H9 (cell line): ENCODE measurements around the gene SMIM36. TPM values are rescaled to one million over a fixed set of nuclear protein-coding genes. Genes with fewer than 3 reads are reported as not detected.

Experiments
- DNase-seq: peaks from one replicate; pipeline ENCODE4 v3.0.0-alpha.2; 2017
- H2AFZ ChIP-seq: one replicate; pipeline ENCODE4 v1.6.1; 2013; ENCODE audit warnings: mild to moderate bottlenecking, low read length, control low read depth, moderate library complexity
- H2AK5ac ChIP-seq: 2 replicates; pipeline ENCODE4 v1.6.1; 2013; ENCODE audit warnings: low read length, control low read depth, mixed read lengths; ENCODE audit not compliant: insufficient read length
- H2BK120ac ChIP-seq: one replicate; pipeline ENCODE4 v1.6.1; 2013; ENCODE audit warnings: low read depth, mild to moderate bottlenecking, low read length, control low read depth, inconsistent platforms; ENCODE audit not compliant: poor library complexity, severe bottlenecking
- H2BK12ac ChIP-seq: 2 replicates; pipeline ENCODE4 v1.6.1; 2013; ENCODE audit warnings: low read length, control low read depth, mixed read lengths, low read depth; ENCODE audit not compliant: insufficient read length
- H2BK15ac ChIP-seq: 2 replicates; pipeline ENCODE4 v1.6.1; 2013; ENCODE audit warnings: low read depth, low read length, control low read depth
- H2BK20ac ChIP-seq: one replicate; pipeline ENCODE4 v1.6.1; 2013; ENCODE audit warnings: low read depth, mild to moderate bottlenecking, low read length, control low read depth, inconsistent platforms; ENCODE audit not compliant: poor library complexity, severe bottlenecking
- H2BK5ac ChIP-seq: 2 replicates; pipeline ENCODE4 v1.6.1; 2013; ENCODE audit warnings: low read length, control low read depth, mixed read lengths; ENCODE audit not compliant: insufficient read length
- H3K14ac ChIP-seq: 2 replicates; pipeline ENCODE4 v1.6.1; 2013; ENCODE audit warnings: low read length, control low read depth; ENCODE audit not compliant: insufficient read depth
- H3K18ac ChIP-seq: 2 replicates; pipeline ENCODE4 v1.6.1; 2013; ENCODE audit warnings: low read depth, mild to moderate bottlenecking, mixed read lengths, low read length, control low read depth; ENCODE audit not compliant: insufficient read length
- H3K23ac ChIP-seq: 2 replicates; pipeline ENCODE4 v1.6.1; 2013; ENCODE audit warnings: low read length, control low read depth, mixed read lengths, low read depth; ENCODE audit not compliant: insufficient read length
- H3K23me2 ChIP-seq: 2 replicates; pipeline ENCODE4 v1.6.1; 2013; ENCODE audit warnings: low read depth, mild to moderate bottlenecking, mixed read lengths, low read length, control low read depth; ENCODE audit not compliant: insufficient read length, poor library complexity, severe bottlenecking
- H3K27ac ChIP-seq: 2 replicates; pipeline ENCODE4 v1.5.1; 2013; ENCODE audit warnings: low read length, control low read depth, mixed read lengths, low read depth; ENCODE audit not compliant: insufficient read length
- H3K27me3 ChIP-seq: 2 replicates; pipeline ENCODE4 v1.6.1; 2013; ENCODE audit warnings: low read length, control low read depth, inconsistent platforms; ENCODE audit not compliant: insufficient read depth
- H3K4ac ChIP-seq: 2 replicates; pipeline ENCODE4 v1.6.1; 2013; ENCODE audit warnings: low read depth, mild to moderate bottlenecking, control low read depth, inconsistent platforms, low read length, moderate library complexity
- H3K4me1 ChIP-seq: 2 replicates; pipeline ENCODE4 v1.6.1; 2013; ENCODE audit warnings: low read length, control low read depth, inconsistent platforms; ENCODE audit not compliant: insufficient read depth
- H3K4me2 ChIP-seq: 2 replicates; pipeline ENCODE4 v1.6.1; 2013; ENCODE audit warnings: low read length, control low read depth, mixed read lengths; ENCODE audit not compliant: insufficient read length, insufficient read depth
- H3K56ac ChIP-seq: 2 replicates; pipeline ENCODE4 v1.6.1; 2013; ENCODE audit warnings: low read depth, mild to moderate bottlenecking, mixed read lengths, low read length, control low read depth; ENCODE audit not compliant: insufficient read length
- H3K79me1 ChIP-seq: 2 replicates; pipeline ENCODE4 v1.6.1; 2013; ENCODE audit warnings: low read depth, mild to moderate bottlenecking, moderate library complexity, low read length, control low read depth, inconsistent platforms; ENCODE audit not compliant: insufficient read depth, poor library complexity, severe bottlenecking
- H3K79me2 ChIP-seq: 2 replicates; pipeline ENCODE4 v1.6.1; 2013; ENCODE audit warnings: low read length, control low read depth, inconsistent platforms; ENCODE audit not compliant: insufficient read depth
- H3K9ac ChIP-seq: 2 replicates; pipeline ENCODE4 v1.6.1; 2013; ENCODE audit warnings: low read length, control low read depth, mixed read lengths; ENCODE audit not compliant: insufficient read length; ENCODE audit errors: extremely low read depth
- H3K9me3 ChIP-seq: one replicate; pipeline ENCODE4 v1.6.1; 2013; ENCODE audit warnings: low read depth, low read length, inconsistent platforms; ENCODE audit not compliant: control insufficient read depth
- H3T11ph ChIP-seq: one replicate; pipeline ENCODE4 v1.6.1; 2013; ENCODE audit warnings: mild to moderate bottlenecking, low read length, control low read depth, inconsistent platforms
- H4K20me1 ChIP-seq: one replicate; pipeline ENCODE4 v1.6.1; 2013; ENCODE audit not compliant: control insufficient read depth, insufficient read length, insufficient read depth
- H4K5ac ChIP-seq: 2 replicates; pipeline ENCODE4 v1.6.1; 2013; ENCODE audit warnings: low read depth, mild to moderate bottlenecking, mixed read lengths, low read length, control low read depth; ENCODE audit not compliant: insufficient read length
- H4K8ac ChIP-seq: replicated peaks from 2 replicates; pipeline ENCODE4 v1.6.1; 2013; ENCODE audit warnings: low read length, control low read depth, mixed read lengths, low read depth; ENCODE audit not compliant: insufficient read length
- H4K91ac ChIP-seq: 2 replicates; pipeline ENCODE4 v1.6.1; 2013; ENCODE audit warnings: low read depth, mild to moderate bottlenecking, moderate library complexity, mixed read lengths, low read length, control low read depth; ENCODE audit not compliant: insufficient read length
- H3K27ac Mint-ChIP-seq, 3 experiments: 2 replicates in 2 of 3; 3 replicates in 1 of 3; pipeline ENCODE4 v1.8.0; 2020 to 2021; ENCODE audit warnings: mixed read lengths in 3 of 3, mild to moderate bottlenecking in 1 of 3, moderate library complexity in 1 of 3
- H3K27me3 Mint-ChIP-seq: 2 replicates; pipeline ENCODE4 v1.8.0; 2021; ENCODE audit warnings: low read depth, mild to moderate bottlenecking, moderate library complexity, mixed read lengths
- H3K36me3 Mint-ChIP-seq, 3 experiments: 2 replicates in 2 of 3; 3 replicates in 1 of 3; pipeline ENCODE4 v1.8.0; 2020 to 2021; ENCODE audit warnings: low read depth in 3 of 3, mixed read lengths in 3 of 3; ENCODE audit not compliant: insufficient read depth in 1 of 3
- H3K4me1 Mint-ChIP-seq, 2 experiments: 2 replicates each; pipeline ENCODE4 v1.8.0; 2020; ENCODE audit warnings: mixed read lengths in 2 of 2
- H3K4me3 Mint-ChIP-seq, 2 experiments: 2 replicates in 1 of 2; 3 replicates in 1 of 2; pipeline ENCODE4 v1.8.0; 2020 to 2021; ENCODE audit warnings: mild to moderate bottlenecking in 2 of 2, mixed read lengths in 2 of 2, moderate library complexity in 1 of 2
- H3K9me3 Mint-ChIP-seq, 2 experiments: 2 replicates in 1 of 2; 3 replicates in 1 of 2; pipeline ENCODE4 v1.8.0; 2020; ENCODE audit warnings: mild to moderate bottlenecking in 2 of 2, mixed read lengths in 2 of 2, moderate library complexity in 1 of 2
- CTCF ChIP-seq: fragments of 200-600 bp; sonication (generic); conservative IDR thresholded peaks from 3 replicates; pipeline ENCODE4 v1.8.0; 2021; ENCODE audit warnings: antibody characterized with exemption, mild to moderate bottlenecking
- WGBS: extraction: QIAGEN DNeasy Blood & Tissue Kit; methylation state at CpG from one replicate; pipeline ENCODE4 v1.1.7; 2013; ENCODE audit warnings: missing lambda C conversion rate, low lambda C conversion rate, mixed read lengths; ENCODE audit not compliant: insufficient read length; ENCODE audit errors: extremely low coverage; 5-methylcytosine and 5-hydroxymethylcytosine counted together
- total RNA-seq: library from RNA; stranded (reverse); gene quantifications from 2 replicates; pipeline ENCODE4 v1.2.1, GENCODE V29; 2021

The SMIM36 gene
- total RNA-seq, 1 experiment from 2014 or later = not detected

GRCh38 chr17:55435408-55435807, 75.8 kb downstream of the SMIM36 start:
- Histone ChIP-seq H2AK5ac (no peak overlapping the region), H3K9me3 (no peaks in the 10 kb centered on the region), H3K18ac (no peak overlapping the region), H2AFZ (no peak overlapping the region), H4K91ac (no peak overlapping the region), H3K4ac (no peak overlapping the region), H3K27me3 (no peaks in the 10 kb centered on the region), H2BK15ac (no peak overlapping the region), H3K27ac (no peak overlapping the region), H3K4me2 (no peak overlapping the region), H3K4me1 (no peaks in the 10 kb centered on the region), H3K14ac (no peak overlapping the region), H2BK5ac (no peak overlapping the region), H3K79me2 (no peaks in the 10 kb centered on the region), H3K9ac (no peak overlapping the region), H4K8ac (no peak overlapping the region), H2BK12ac (no peak overlapping the region), H2BK20ac (no peak overlapping the region), H4K20me1 (no peaks in the 10 kb centered on the region), H3T11ph (no peak overlapping the region), H2BK120ac (no peak overlapping the region), H4K5ac (no peak overlapping the region), H3K23me2 (no peaks in the 10 kb centered on the region), H3K23ac (no peak overlapping the region), H3K79me1 (no peaks in the 10 kb centered on the region), H3K56ac (no peak overlapping the region)
- no peak for DNase-seq
- Mint-ChIP-seq H3K36me3 (no peaks in the 10 kb centered on the region; a peak in 2 of 7 replicates), H3K27ac (no peak overlapping the region), H3K27me3 (no peaks in the 10 kb centered on the region), H3K9me3 (peaks cover 0 to 5% of the 10 kb centered on the region in 2 experiments; a peak in 4 of 5 replicates), H3K4me3 (no peak overlapping the region), H3K4me1 (peaks cover 8 to 17% of the 10 kb centered on the region in 2 experiments)
- TF ChIP-seq CTCF = no peak
- no CpG with 5 or more reads among the region's 4 CpGs for WGBS
